K562 (cell line): ENCODE measurements around the gene BLID. TPM values are rescaled to one million over a fixed set of nuclear protein-coding genes. Genes with fewer than 3 reads are reported as not detected.

ENCODE experiments used
- ATAC-seq: fragments of 200-7000 bp; cut with Tn5 transposase; 3 replicates; pipeline ENCODE4 v1.9.1; 2020; ENCODE audit warnings: moderate library complexity
- BruUV-seq: library from RNA; stranded (reverse); fragments of 400-500 nt; replicated peaks from 2 replicates; lab custom pipeline; 2021; lab: Mats Ljungman, UMichigan
- CTCF ChIA-PET: fragments of 300-600 bp; formaldehyde crosslinking; extraction: SDS; loops from one replicate; lab custom pipeline; 2021; ENCODE audit warnings: low intra/inter-chr PET ratio; lab: Yijun Ruan, JAX
- POLR2A ChIA-PET: fragments of 300-600, 350-650 bp; sonication (Branson Sonifier 250); formaldehyde crosslinking; extraction: SDS; loops from one replicate; lab custom pipeline; 2021; ENCODE audit warnings: antibody characterized with exemption, inconsistent platforms; lab: Yijun Ruan, JAX
- DNase-seq, 4 experiments: peaks; one replicate each; pipeline versions ENCODE4 v3.0.0 to v3.0.0-alpha.2; 2011 to 2018; ENCODE audit warnings: low spot score in 3 of 4, mixed read lengths in 3 of 4; ENCODE audit errors: extremely low read depth in 1 of 4
- FAIRE-seq: peaks from 2 replicates; lab custom pipeline; 2011; peaks lifted over from hg19 to GRCh38; lab: Jason Lieb, UNC
- H2AFZ ChIP-seq: 2 replicates; pipeline ENCODE4 v1.6.0; 2011; ENCODE audit warnings: low read depth, low read length, control low read depth, inconsistent platforms
- H3K27ac ChIP-seq: fragments of 200-600 bp; 3 replicates; pipeline ENCODE4 v1.8.0; 2011; ENCODE audit warnings: low read depth, mild to moderate bottlenecking, control low read depth, inconsistent platforms, low read length, moderate library complexity, mixed read lengths; ENCODE audit errors: extremely low read depth
- H3K27me3 ChIP-seq, 2 experiments: fragments of 300-600 bp in 1 of 2; 2 replicates in 1 of 2; 3 replicates in 1 of 2; pipeline versions ENCODE4 v1.6.0 to v1.8.0; 2011; ENCODE audit warnings: inconsistent platforms in 2 of 2, low read length in 2 of 2, mild to moderate bottlenecking in 1 of 2, mixed read lengths in 1 of 2, moderate library complexity in 1 of 2; ENCODE audit not compliant: control insufficient read depth in 2 of 2, insufficient read depth in 2 of 2
- H3K36me3 ChIP-seq: fragments of 300-600 bp; 3 replicates; pipeline ENCODE4 v1.8.0; 2011; ENCODE audit warnings: mild to moderate bottlenecking, low read length, inconsistent platforms; ENCODE audit not compliant: control insufficient read depth, insufficient read depth
- H3K4me1 ChIP-seq, 2 experiments: fragments of 200-600 bp in 1 of 2; replicated peaks in 1 of 2; 2 replicates in 1 of 2; 3 replicates in 1 of 2; pipeline versions ENCODE4 v1.5.1 to v1.8.0; 2011; ENCODE audit warnings: inconsistent platforms in 2 of 2, low read length in 2 of 2, mild to moderate bottlenecking in 1 of 2, mixed read lengths in 1 of 2, moderate library complexity in 1 of 2; ENCODE audit not compliant: control insufficient read depth in 2 of 2, insufficient read depth in 2 of 2
- H3K4me2 ChIP-seq: 2 replicates; pipeline ENCODE4 v1.6.1; 2011; ENCODE audit warnings: low read length, control low read depth, inconsistent platforms, mixed read lengths; ENCODE audit not compliant: insufficient read depth
- H3K4me3 ChIP-seq: fragments of 200-600 bp; sonication (generic), shearing (Covaris generic); 2 replicates; pipeline ENCODE4 v1.5.1; 2016; ENCODE audit warnings: control low read depth, inconsistent platforms
- H3K79me2 ChIP-seq: fragments of 200-600 bp; 3 replicates; pipeline ENCODE4 v1.8.0; 2011; ENCODE audit warnings: low read length, inconsistent platforms; ENCODE audit not compliant: control insufficient read depth, insufficient read depth
- H3K9ac ChIP-seq, 2 experiments: 2 replicates each; pipeline versions ENCODE4 v1.6.0 to v1.6.1; 2011; ENCODE audit warnings: low read depth in 2 of 2, low read length in 2 of 2, control low read depth in 1 of 2, inconsistent platforms in 1 of 2, mild to moderate bottlenecking in 1 of 2, mixed read lengths in 1 of 2; ENCODE audit not compliant: insufficient read depth in 1 of 2
- H3K9me1 ChIP-seq: one replicate; pipeline ENCODE4 v1.6.0; 2011; ENCODE audit warnings: inconsistent platforms, mild to moderate bottlenecking, low read length, moderate library complexity; ENCODE audit not compliant: control insufficient read depth, insufficient read depth
- H3K9me3 ChIP-seq: replicated peaks from 2 replicates; pipeline ENCODE4 v1.5.1; 2011; ENCODE audit warnings: low read depth, low read length, inconsistent platforms; ENCODE audit not compliant: control insufficient read depth, insufficient read depth
- H4K20me1 ChIP-seq: replicated peaks from 2 replicates; pipeline ENCODE4 v1.6.1; 2011; ENCODE audit warnings: low read length, inconsistent platforms, mixed read lengths; ENCODE audit not compliant: control insufficient read depth, insufficient read depth
- ARNT ChIP-seq, 2 experiments: fragments of 450-650 bp; IDR thresholded peaks; 2 replicates each; pipeline ENCODE4 v1.6.1; 2016; ENCODE audit warnings: mild to moderate bottlenecking in 1 of 2
- MED1 ChIP-seq: sonication (generic); formaldehyde crosslinking; IDR thresholded peaks from 2 replicates; pipeline ENCODE4 v1.8.1; 2023; ENCODE audit warnings: missing genetic modification reagents, borderline replicate concordance
- NR2F6 ChIP-seq: fragments of 450-650 bp; formaldehyde crosslinking; IDR thresholded peaks from 2 replicates; pipeline ENCODE4 v1.4.0; 2020; ENCODE audit warnings: mild to moderate bottlenecking
- POLR2AphosphoS5 ChIP-seq: IDR thresholded peaks from 2 replicates; pipeline ENCODE4 v1.6.1; 2011; ENCODE audit warnings: mild to moderate bottlenecking, low read depth, low read length, moderate library complexity; ENCODE audit not compliant: control insufficient read depth, insufficient read depth
- PPARD ChIP-seq: fragments of 250-450 bp; sonication (Bioruptor Pico); IDR thresholded peaks from 2 replicates; pipeline ENCODE4 v1.8.0; 2022; ENCODE audit warnings: inconsistent platforms, mild to moderate bottlenecking, moderate library complexity
- RFX5 ChIP-seq: IDR thresholded peaks from 2 replicates; pipeline ENCODE4 v1.6.1; 2011; ENCODE audit warnings: low read depth, mild to moderate bottlenecking, improper control_type of control experiment, low read length
- ZC3H11A ChIP-seq: IDR thresholded peaks from 2 replicates; pipeline ENCODE4 v1.6.1; 2012; ENCODE audit warnings: low read depth, low read length, improper control_type of control experiment
- ZNF134 ChIP-seq: fragments of 250-450 bp; sonication (Bioruptor Pico); conservative IDR thresholded peaks from 2 replicates; pipeline ENCODE4 v1.4.0; 2020
- WGBS: fragments of 100-300 bp; shearing (Covaris generic); methylation state at CpG from one replicate; pipeline ENCODE4 v1.1.6; 2016; ENCODE audit warnings: low coverage, mixed read lengths; ENCODE audit not compliant: insufficient coverage; ENCODE audit errors: missing lambda C conversion rate; 5-methylcytosine and 5-hydroxymethylcytosine counted together
- in situ Hi-C: fragments of 300-500 bp; cut with MboI; formaldehyde crosslinking; loops from 4 replicates; pipeline ENCODE4 v1.15.0; 2018; ENCODE audit warnings: inconsistent platforms, mixed read lengths
- intact Hi-C: fragments of 100-400 bp; cut with micrococcal nuclease; formaldehyde crosslinking; loops from 2 replicates; pipeline ENCODE4 v1.14.2; 2022
- polyA plus RNA-seq, 8 experiments: library from polyadenylated mRNA; depleted of rRNA in 4 of 8; stranded (reverse) in 5 of 8; unstranded in 3 of 8; fragments of >200 nt; fragmentation: Nextera tagmentation in 2 of 8; fragmentation: Illumina TruSeq in 1 of 8; extraction: Ambion mirVana in 2 of 8; extraction: Trizol in 1 of 8; gene quantifications; 2 replicates each; pipeline versions ENCODE4 v1.2.1 to v1.2.3, GENCODE V29; 2011 to 2014; ENCODE audit warnings: inconsistent platforms in 1 of 8, missing spikeins in 1 of 8
- total RNA-seq, 7 experiments: library from RNA; depleted of rRNA in 6 of 7; stranded (reverse); fragments of >200 nt in 6 of 7; fragmentation: Illumina TruSeq in 2 of 7; extraction: Trizol in 2 of 7; gene quantifications; 2 replicates each; pipeline versions ENCODE4 v1.2.1 to v1.2.3, GENCODE V29; 2011 to 2021; ENCODE audit warnings: low replicate concordance in 1 of 7
- TF ChIP-seq, protein P1 (sequence below): fragments of 450-650 bp; IDR thresholded peaks from 2 replicates; pipeline ENCODE4 v1.6.1; 2018; ENCODE audit not compliant: partially characterized antibody
- TF ChIP-seq, protein P2 (sequence below): fragments of 450-650 bp; IDR thresholded peaks from 2 replicates; pipeline ENCODE4 v1.6.1; 2014; ENCODE audit warnings: low read depth, mild to moderate bottlenecking, moderate library complexity, borderline replicate concordance
- TF ChIP-seq, protein P3 (sequence below): fragments of 450-650 bp; IDR thresholded peaks from 2 replicates; pipeline ENCODE4 v1.6.1; 2016

Gene BLID
- total and polyA plus RNA-seq, 9 of the 15 experiments (the other 6 are each of a cell fraction or from before 2014, with no cell fraction given): not detected

DNA sequence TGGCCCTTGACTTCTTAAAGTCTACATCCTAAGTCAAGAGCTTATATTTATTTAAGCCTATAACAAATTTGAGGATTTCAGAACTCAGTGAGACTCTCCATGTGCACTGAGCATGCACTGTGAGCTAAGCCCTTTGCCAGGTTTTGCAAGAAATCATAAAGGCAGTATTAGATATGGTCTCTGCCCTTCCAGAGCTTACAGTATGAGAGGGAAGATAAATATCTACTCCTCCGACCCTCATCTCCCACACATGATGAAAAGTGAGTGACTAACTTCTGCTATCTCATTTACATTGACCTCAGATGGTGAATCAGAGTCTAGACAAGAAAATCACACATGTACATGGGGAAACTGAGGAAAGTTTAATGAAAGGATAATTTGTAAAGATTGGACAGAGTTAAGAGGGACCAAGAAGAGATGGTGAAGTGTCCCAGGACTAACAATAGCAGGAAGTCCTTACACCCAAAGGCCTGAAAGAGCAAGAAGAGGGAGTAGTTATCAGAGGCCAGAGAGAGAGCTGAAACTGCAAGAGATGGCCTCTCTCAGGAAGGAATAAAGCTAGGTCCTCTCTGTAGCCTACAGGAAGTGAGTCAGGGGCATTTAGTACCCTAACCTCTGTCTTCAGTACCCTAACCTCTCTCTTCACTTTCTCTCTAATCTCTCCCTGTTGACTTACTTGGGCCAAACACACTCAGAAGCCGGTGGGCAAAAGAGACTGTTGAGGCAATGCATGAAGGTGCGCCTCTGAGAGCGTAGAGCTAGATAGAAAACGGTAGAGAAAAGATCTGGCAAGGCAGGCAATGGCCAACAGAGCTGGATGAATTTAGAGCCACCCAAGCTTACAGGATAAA is 23.0 kb upstream of the BLID start (continued):
- TF ChIP-seq, protein P1, sequence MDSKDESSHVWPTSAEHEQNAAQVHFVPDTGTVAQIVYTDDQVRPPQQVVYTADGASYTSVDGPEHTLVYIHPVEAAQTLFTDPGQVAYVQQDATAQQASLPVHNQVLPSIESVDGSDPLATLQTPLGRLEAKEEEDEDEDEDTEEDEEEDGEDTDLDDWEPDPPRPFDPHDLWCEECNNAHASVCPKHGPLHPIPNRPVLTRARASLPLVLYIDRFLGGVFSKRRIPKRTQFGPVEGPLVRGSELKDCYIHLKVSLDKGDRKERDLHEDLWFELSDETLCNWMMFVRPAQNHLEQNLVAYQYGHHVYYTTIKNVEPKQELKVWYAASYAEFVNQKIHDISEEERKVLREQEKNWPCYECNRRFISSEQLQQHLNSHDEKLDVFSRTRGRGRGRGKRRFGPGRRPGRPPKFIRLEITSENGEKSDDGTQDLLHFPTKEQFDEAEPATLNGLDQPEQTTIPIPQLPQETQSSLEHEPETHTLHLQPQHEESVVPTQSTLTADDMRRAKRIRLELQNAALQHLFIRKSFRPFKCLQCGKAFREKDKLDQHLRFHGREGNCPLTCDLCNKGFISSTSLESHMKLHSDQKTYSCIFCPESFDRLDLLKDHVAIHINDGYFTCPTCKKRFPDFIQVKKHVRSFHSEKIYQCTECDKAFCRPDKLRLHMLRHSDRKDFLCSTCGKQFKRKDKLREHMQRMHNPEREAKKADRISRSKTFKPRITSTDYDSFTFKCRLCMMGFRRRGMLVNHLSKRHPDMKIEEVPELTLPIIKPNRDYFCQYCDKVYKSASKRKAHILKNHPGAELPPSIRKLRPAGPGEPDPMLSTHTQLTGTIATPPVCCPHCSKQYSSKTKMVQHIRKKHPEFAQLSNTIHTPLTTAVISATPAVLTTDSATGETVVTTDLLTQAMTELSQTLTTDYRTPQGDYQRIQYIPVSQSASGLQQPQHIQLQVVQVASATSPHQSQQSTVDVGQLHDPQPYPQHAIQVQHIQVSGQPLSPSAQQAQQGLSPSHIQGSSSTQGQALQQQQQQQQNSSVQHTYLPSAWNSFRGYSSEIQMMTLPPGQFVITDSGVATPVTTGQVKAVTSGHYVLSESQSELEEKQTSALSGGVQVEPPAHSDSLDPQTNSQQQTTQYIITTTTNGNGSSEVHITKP: no peak

DNA sequence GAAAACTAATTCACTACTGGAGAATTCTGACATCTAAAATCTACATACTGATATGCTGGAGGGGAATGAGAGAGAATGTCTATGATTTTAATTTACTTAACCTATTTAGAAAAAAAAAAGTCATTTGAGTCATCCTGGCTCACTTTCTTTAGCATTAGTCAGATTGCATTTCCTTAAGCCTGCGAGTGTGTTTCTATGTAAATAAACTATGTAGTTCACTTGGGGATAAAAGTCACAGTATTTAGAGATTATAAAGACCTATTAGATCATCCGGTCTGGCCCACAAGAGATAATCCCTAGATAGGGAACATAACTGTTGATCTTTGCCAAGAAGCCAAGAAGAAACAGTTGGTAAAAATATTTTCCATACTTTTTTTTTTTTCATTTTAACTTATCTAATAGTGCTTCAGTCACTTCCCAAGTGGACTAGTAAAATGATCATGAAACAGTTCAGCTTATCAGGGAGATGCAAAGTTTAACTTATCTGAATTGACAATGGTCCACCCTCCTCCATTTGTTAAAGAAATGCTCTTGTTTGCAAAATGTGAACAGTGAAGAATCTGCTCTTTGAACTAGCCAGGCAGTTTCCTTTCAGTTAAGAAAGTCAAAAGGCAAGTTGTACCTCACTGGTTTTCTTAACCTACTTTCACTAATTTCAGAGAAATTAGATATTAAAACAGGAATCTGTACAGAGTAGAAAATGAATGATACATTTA is 21.2 kb upstream of the BLID start:
- Histone ChIP-seq H3K4me2 (no peak overlapping the region), H3K9me3 (no peaks in the 10 kb centered on the region), H3K4me3 (no peak overlapping the region), H3K9ac (no peak overlapping the region), H2AFZ (no peak overlapping the region), H3K27me3 (no peaks in the 10 kb centered on the region), H3K4me1 (no peaks in the 10 kb centered on the region), H3K36me3 (no peaks in the 10 kb centered on the region), H3K9me1 (no peaks in the 10 kb centered on the region), H3K79me2 (no peaks in the 10 kb centered on the region), H4K20me1 (no peaks in the 10 kb centered on the region), H3K27ac (no peak overlapping the region)
- intact Hi-C loops: no loop called here
- ChIA-PET CTCF (no interaction called here), POLR2A (no interaction called here)
- 4% methylated on average over 2 of the region's 2 CpGs for WGBS
- in situ Hi-C loops: no loop called here
- ATAC-seq: no peak
- no peak for DNase-seq
- no peak for FAIRE-seq
- BruUV-seq: no TSS peak
- no peak for TF ChIP-seq MED1 (CRISPR knock-in tag)
- TF ChIP-seq NR2F6 (CRISPR knock-in tag): no peak
- TF ChIP-seq ZC3H11A: no peak
- TF ChIP-seq ZNF134: no peak
- TF ChIP-seq PPARD (CRISPR knock-in tag): no peak
- TF ChIP-seq, protein P2, sequence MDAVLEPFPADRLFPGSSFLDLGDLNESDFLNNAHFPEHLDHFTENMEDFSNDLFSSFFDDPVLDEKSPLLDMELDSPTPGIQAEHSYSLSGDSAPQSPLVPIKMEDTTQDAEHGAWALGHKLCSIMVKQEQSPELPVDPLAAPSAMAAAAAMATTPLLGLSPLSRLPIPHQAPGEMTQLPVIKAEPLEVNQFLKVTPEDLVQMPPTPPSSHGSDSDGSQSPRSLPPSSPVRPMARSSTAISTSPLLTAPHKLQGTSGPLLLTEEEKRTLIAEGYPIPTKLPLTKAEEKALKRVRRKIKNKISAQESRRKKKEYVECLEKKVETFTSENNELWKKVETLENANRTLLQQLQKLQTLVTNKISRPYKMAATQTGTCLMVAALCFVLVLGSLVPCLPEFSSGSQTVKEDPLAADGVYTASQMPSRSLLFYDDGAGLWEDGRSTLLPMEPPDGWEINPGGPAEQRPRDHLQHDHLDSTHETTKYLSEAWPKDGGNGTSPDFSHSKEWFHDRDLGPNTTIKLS: no peak
- TF ChIP-seq, protein P3, sequence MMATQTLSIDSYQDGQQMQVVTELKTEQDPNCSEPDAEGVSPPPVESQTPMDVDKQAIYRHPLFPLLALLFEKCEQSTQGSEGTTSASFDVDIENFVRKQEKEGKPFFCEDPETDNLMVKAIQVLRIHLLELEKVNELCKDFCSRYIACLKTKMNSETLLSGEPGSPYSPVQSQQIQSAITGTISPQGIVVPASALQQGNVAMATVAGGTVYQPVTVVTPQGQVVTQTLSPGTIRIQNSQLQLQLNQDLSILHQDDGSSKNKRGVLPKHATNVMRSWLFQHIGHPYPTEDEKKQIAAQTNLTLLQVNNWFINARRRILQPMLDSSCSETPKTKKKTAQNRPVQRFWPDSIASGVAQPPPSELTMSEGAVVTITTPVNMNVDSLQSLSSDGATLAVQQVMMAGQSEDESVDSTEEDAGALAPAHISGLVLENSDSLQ: no peak
- no peak for TF ChIP-seq ARNT (IDR thresholded peaks at IDR 0.05)
- TF ChIP-seq POLR2AphosphoS5: no peak
- TF ChIP-seq RFX5: no peak
